Occipital lobe (tissue), 2 donors: ENCODE data around the gene AVEN. TPM values are rescaled to one million over a fixed set of nuclear protein-coding genes. Genes with fewer than 3 reads are reported as not detected.
"Not testable (repeated sequence)": the region's sequence is repeated elsewhere in the genome, so short reads cannot be mapped to it uniquely, and the experiment has no call there.

Experiments used
- DNase-seq: peaks from one replicate; lab custom pipeline; 2025; lab: John Stamatoyannopoulos, UW
- total RNA-seq: library from RNA; depleted of rRNA; stranded (reverse); fragments of >200 nt; gene quantifications from one replicate; pipeline ENCODE4 v1.2.3, GENCODE V29; 2014

Gene AVEN
- total RNA-seq, 1 donor from 2014 or later: 8.0 TPM

DNA sequence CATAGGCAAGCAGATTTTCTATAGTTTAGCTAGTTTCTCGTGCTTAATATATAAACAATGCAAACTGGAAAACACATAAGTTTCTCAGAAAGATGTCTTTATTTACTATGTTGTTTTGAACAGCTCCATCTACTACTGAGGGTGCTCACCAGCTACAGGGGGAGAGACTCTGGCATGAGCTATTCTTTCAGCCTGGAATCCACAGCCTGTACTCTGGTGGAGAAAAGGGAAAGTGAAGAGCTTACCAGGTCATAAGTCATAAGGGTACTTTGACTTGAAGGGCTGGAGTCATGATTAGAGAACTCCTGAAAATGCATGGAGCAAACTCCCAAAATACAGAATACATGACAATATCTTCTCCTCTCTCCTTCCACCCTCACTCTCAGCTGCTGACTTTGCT lies 4.4 kb upstream of the AVEN start:
- no peak for DNase-seq

DNA sequence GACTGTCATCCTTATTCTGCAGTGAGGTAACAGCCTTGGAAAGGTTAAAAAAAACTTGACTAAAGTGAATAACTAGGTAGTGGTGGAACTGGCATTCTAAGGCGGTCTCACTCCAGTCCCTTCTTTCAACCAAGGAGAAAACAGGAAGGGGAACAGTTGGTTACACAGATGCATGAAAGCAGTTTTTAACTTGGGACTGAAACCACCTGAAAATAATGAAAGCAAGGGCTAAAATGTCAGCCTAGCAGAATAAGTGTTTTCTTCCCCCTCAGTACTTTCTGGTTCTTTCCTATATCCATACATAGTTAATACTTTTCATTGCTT lies 748 bp upstream of the AVEN start:
- no peak for DNase-seq

GRCh38 chr15:34038023-34038870 lies 757 bp downstream of the AVEN start:
- DNase-seq: peak; percentile 65

DNA sequence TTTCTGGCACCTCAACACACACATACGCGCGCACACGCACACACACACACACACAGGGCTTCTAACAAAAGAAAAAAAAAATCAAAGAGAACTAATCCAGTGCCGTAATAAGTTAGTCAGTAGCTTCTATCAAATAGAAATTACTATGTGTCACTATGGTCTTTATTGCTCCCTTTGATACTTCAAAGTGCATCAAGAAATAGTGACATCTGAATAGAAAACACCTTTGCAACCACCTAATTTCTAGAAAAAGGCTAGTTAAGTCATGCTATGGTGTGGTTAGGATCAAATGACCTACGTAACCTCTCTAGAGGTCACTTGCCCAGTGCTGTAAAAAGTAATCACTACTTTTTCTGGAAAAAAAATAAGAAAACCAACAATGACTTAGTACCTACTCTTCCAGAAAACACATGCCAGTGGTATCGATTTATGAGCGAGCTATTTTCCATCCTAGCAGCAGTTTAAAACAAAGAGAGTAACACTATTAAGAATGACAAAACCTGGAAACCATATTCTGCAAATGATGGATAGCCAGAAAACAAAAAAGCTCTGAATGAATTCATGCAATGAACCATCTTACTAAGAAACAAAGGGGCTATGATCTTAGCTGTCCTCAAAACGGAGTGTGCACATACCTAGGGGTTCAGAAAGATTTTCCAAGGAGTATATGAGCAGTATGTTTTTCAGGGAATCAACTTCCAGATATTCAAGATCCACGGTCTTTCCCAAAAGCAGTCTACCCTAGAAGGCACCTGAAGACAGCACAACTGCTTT lies 6.8 kb downstream of the AVEN start:
- no peak for DNase-seq

DNA sequence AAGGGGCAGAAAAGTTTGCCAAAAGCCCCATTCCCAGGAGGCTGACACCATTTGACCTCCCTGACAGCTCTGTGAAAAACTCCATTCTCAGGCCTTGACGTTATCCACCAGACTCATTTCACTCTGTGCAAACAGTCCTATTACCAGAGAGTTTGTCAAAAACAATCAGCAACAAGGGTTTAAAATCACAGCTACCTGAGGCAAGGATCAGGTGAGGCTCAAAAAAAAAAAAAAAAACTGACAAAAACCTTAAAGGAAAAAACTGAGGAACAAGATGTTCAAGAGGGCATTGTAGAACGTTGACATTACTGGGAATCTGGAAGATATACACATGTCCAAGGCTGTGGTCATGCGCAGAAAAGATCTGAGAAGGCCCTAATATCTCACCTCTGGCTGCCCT lies 11.4 kb downstream of the AVEN start:
- no peak for DNase-seq

- DNase-seq: no peak
These were observed 13.8 kb downstream of the AVEN start for GRCh38 chr15:34025252-34025651.

GRCh38 chr15:34023907-34024306 lies 15.1 kb downstream of the AVEN start:
- DNase-seq: no peak

DNA sequence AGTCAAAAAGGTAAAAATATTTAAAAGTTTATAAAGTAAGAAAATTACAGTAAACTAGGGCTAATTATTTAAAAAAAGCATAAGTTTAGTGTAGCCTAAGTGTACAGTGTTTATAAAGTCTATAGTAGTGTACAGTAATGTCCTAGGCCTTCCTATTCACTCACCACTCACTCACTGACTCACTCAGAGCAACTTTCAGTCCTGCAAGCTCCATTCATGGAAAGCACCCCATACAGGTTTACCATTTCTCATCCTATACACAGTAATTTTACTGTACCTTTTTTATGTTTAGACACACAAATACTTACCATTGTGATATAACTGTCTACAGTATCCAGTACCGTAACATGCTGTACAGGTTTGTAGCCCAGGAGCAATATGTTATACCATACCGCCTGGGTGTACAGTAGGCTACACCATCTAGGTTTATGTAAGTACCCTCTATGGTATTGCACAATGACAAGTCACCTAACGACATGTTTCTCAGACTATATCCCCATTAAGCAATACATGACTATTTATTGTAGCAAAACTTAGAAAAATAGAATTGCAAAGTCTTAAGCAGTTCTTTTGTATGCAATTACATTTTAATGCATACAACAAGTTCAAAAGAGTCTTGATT lies 19.5 kb downstream of the AVEN start:
- DNase-seq: no peak

DNA sequence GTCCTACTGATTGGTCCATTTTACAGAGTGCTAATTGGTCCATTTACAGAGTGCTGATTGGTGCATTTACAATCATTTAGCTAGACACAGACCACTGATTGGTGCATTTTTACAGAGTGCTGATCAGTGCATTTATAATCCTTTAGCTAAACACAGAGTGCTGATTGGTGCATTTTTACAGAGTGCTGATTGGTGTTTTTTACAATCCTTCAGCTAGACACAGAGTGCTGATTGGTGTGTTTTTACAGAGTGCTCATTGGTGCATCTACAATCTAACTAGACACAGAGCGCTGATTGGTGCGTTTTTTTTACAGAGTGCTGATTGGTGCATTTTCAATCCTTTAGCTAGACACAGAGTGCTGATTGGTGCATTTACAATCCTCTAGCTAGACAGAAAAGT lies 20.3 kb downstream of the AVEN start:
- not testable (repeated sequence) for DNase-seq

GRCh38 chr15:34018021-34018645 lies 20.9 kb downstream of the AVEN start:
- no peak for DNase-seq

- DNase-seq: no peak
These were observed 24.4 kb downstream of the AVEN start for GRCh38 chr15:34014556-34014955.

- no peak for DNase-seq
These were observed 25.3 kb downstream of the AVEN start for GRCh38 chr15:34013746-34014145.

- DNase-seq: no peak
These were observed 26.5 kb downstream of the AVEN start for GRCh38 chr15:34012461-34013028.

DNA sequence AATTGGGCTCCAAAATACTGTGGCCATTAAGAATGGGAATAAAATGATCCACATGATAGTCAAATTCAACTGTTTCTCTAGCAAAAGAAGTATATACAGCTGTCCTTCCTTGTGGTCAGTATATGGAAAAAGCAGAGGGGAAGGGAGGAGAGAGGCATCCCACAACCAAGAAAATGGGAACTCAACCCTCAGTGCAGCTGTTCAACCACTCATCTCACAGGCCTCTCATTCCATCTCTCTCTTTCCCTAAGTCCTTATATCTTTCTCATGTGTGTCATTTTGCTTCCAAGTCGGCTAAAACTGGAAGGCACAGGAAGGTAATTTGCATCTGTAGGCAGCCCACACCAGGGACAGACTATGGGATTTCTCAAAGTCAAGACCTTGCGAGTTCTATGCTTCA lies 27.5 kb downstream of the AVEN start:
- no peak for DNase-seq

GRCh38 chr15:34010921-34011320 lies 28.1 kb downstream of the AVEN start:
- no peak for DNase-seq

- DNase-seq: no peak
These were observed 29.3 kb downstream of the AVEN start for GRCh38 chr15:34009656-34010055.

- no peak for DNase-seq
These were observed 32.6 kb downstream of the AVEN start for GRCh38 chr15:34006381-34006780.

- DNase-seq: no peak
These were observed 37.5 kb downstream of the AVEN start for GRCh38 chr15:34001536-34001935.

DNA sequence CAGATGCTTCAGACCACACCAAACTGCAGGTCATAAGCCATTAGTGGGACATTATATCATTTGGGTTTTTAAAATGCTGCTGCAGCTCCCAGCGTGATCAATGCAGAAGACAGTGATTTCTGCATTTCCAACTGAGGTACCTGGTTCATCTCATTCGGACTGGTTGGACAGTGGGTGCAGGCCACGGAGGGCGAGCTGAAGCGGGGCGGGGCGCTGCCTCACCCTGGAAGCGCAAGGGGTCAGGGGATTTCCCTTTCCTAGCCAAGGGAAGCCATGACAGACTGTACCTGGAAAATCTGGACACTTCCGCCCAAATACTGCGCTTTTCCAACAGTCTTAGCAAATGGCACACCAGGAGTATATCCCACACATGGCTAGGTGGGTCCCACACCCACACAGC lies 43.3 kb downstream of the AVEN start:
- DNase-seq: not testable (repeated sequence)

DNA sequence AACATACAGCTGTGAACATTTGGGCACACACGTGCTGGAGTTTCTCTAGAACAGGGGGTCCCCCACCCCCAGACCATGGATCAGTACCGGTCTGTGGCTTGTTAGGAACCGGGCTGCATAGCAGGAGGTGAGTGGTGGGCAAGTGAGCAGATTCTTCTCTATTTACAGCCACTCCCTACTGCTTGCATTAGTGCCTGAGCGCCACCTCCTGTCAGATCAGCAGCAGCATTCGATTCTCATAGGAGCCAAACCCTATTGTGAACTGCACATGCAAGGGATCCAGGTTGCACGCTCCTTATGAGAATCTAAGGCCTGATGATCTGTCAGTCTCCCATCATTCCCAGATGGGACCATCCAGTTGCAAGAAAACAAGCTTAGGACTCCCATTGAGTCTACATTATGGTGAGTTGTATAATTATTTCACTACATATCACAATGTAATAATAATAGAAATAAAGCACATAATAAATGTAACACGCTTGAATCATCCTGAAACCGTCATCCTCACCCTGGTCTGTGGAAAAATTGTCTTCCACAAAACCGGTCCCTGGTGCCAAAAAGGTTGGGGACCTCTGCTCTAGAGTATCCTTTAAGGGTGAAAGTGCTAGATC lies 44.9 kb downstream of the AVEN start:
- no peak for DNase-seq

DNA sequence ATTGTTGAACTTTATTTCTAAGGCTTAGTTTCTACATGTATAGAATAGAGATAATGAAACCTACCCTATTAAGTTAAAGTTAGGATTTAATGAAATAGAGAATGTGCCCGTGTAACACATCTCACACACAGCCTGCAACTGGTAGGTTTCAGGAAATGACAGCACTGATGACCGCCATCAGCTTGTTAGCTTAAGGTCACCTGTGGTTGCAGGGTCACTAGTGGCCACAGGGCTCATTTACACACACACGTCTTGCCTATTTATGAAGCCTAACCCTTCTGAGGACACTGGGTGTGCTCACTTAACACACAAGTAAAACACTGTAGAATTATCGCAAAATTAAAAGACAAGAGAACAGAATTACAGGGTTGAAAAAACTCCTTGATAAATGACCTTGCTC lies 50.6 kb downstream of the AVEN start:
- DNase-seq: no peak
